Measurements from ENCODE around the gene ITFG1.

ITFG1 gene

DNA sequence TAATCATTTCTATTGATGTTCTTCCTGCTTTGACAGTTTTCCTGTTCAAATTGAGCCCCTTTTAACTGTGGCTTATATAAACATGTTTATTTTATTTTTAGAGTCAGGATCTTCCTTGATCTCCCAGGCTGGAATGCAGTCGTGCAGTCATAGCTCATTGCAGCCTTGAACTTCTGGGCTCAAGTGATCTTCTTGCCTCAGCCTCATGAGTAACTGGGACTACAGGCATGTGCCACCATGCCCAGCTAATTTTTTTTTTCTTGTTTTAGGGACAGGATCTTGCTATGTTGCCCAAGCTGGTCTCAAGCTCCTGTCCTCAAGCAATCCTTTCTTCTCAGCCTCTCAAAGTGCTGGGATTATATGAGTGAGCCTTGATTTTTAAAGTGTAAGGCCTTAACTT lies 14.9 kb upstream of the ITFG1 start:
- Histone ChIP-seq H3K27ac (ENCODE audit: extremely low read depth, low read depth, low read length) (no peak overlapping the region), H3K4me3 (ENCODE audit: low read depth, low read length) (no peak overlapping the region), H3K4me1 (ENCODE audit: control insufficient read depth, insufficient read depth, low read length) (no peaks in the 10 kb centered on the region), H3K9me3 (ENCODE audit: control insufficient read depth, insufficient read depth, low read depth, low read length) (no peaks in the 10 kb centered on the region), H3K36me3 (ENCODE audit: control insufficient read depth in 2 of 2, insufficient read depth in 1 of 2, low read length in 2 of 2) (no peaks in the 10 kb centered on the region)
- TF ChIP-seq HOXD13 (CRISPR knock-in tag; IDR thresholded peaks at IDR 0.05; ENCODE audit: borderline replicate concordance) (no peak), ZXDB (tag by site-specific recombination; IDR thresholded peaks at IDR 0.05) (no peak), ZBTB8A (tag by site-specific recombination; IDR thresholded peaks at IDR 0.05) (no peak), MYNN (tag by site-specific recombination; IDR thresholded peaks at IDR 0.05; ENCODE audit: borderline replicate concordance) (no peak), ZBTB48 (tag by site-specific recombination; IDR thresholded peaks at IDR 0.05) (no peak), ZNF785 (tag by site-specific recombination; IDR thresholded peaks at IDR 0.05) (no peak), KLF1 (tag by site-specific recombination; IDR thresholded peaks at IDR 0.05) (no peak), ZNF596 (tag by site-specific recombination; IDR thresholded peaks at IDR 0.05) (no peak), ZNF549 (tag by site-specific recombination; IDR thresholded peaks at IDR 0.05) (no peak), ZNF837 (tag by site-specific recombination; IDR thresholded peaks at IDR 0.05) (no peak), ZNF473 (tag by site-specific recombination; IDR thresholded peaks at IDR 0.05) (no peak), ZNF529 (tag by site-specific recombination; IDR thresholded peaks at IDR 0.05; ENCODE audit: insufficient replicate concordance) (no peak), YY2 (tag by site-specific recombination; IDR thresholded peaks at IDR 0.05) (no peak), TCF7L2 (IDR thresholded peaks at IDR 0.05; ENCODE audit: borderline replicate concordance, low read depth, low read length) (no peak), ZNF830 (tag by site-specific recombination; IDR thresholded peaks at IDR 0.05; ENCODE audit: low read depth) (no peak)
- TF ChIP-seq, protein P1, sequence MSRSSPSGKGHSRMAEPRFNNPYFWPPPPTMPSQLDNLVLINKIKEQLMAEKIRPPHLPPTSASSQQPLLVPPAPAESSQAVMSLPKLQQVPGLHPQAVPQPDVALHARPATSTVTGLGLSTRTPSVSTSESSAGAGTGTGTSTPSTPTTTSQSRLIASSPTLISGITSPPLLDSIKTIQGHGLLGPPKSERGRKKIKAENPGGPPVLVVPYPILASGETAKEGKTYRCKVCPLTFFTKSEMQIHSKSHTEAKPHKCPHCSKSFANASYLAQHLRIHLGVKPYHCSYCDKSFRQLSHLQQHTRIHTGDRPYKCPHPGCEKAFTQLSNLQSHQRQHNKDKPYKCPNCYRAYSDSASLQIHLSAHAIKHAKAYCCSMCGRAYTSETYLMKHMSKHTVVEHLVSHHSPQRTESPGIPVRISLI (tag by site-specific recombination; IDR thresholded peaks at IDR 0.05), result no peak
- TF ChIP-seq, protein P2, sequence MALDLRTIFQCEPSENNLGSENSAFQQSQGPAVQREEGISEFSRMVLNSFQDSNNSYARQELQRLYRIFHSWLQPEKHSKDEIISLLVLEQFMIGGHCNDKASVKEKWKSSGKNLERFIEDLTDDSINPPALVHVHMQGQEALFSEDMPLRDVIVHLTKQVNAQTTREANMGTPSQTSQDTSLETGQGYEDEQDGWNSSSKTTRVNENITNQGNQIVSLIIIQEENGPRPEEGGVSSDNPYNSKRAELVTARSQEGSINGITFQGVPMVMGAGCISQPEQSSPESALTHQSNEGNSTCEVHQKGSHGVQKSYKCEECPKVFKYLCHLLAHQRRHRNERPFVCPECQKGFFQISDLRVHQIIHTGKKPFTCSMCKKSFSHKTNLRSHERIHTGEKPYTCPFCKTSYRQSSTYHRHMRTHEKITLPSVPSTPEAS (tag by site-specific recombination; IDR thresholded peaks at IDR 0.05), result no peak
- TF ChIP-seq, protein P3, sequence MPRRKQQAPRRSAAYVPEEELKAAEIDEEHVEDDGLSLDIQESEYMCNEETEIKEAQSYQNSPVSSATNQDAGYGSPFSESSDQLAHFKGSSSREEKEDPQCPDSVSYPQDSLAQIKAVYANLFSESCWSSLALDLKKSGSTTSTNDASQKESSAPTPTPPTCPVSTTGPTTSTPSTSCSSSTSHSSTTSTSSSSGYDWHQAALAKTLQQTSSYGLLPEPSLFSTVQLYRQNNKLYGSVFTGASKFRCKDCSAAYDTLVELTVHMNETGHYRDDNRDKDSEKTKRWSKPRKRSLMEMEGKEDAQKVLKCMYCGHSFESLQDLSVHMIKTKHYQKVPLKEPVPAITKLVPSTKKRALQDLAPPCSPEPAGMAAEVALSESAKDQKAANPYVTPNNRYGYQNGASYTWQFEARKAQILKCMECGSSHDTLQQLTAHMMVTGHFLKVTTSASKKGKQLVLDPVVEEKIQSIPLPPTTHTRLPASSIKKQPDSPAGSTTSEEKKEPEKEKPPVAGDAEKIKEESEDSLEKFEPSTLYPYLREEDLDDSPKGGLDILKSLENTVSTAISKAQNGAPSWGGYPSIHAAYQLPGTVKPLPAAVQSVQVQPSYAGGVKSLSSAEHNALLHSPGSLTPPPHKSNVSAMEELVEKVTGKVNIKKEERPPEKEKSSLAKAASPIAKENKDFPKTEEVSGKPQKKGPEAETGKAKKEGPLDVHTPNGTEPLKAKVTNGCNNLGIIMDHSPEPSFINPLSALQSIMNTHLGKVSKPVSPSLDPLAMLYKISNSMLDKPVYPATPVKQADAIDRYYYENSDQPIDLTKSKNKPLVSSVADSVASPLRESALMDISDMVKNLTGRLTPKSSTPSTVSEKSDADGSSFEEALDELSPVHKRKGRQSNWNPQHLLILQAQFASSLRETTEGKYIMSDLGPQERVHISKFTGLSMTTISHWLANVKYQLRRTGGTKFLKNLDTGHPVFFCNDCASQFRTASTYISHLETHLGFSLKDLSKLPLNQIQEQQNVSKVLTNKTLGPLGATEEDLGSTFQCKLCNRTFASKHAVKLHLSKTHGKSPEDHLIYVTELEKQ (tag by site-specific recombination; IDR thresholded peaks at IDR 0.05; ENCODE audit: borderline replicate concordance), result no peak
- TF ChIP-seq, protein P4, sequence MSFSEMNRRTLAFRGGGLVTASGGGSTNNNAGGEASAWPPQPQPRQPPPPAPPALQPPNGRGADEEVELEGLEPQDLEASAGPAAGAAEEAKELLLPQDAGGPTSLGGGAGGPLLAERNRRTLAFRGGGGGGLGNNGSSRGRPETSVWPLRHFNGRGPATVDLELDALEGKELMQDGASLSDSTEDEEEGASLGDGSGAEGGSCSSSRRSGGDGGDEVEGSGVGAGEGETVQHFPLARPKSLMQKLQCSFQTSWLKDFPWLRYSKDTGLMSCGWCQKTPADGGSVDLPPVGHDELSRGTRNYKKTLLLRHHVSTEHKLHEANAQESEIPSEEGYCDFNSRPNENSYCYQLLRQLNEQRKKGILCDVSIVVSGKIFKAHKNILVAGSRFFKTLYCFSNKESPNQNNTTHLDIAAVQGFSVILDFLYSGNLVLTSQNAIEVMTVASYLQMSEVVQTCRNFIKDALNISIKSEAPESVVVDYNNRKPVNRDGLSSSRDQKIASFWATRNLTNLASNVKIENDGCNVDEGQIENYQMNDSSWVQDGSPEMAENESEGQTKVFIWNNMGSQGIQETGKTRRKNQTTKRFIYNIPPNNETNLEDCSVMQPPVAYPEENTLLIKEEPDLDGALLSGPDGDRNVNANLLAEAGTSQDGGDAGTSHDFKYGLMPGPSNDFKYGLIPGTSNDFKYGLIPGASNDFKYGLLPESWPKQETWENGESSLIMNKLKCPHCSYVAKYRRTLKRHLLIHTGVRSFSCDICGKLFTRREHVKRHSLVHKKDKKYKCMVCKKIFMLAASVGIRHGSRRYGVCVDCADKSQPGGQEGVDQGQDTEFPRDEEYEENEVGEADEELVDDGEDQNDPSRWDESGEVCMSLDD (tag by site-specific recombination; IDR thresholded peaks at IDR 0.05), result no peak
- TF ChIP-seq, protein P5, sequence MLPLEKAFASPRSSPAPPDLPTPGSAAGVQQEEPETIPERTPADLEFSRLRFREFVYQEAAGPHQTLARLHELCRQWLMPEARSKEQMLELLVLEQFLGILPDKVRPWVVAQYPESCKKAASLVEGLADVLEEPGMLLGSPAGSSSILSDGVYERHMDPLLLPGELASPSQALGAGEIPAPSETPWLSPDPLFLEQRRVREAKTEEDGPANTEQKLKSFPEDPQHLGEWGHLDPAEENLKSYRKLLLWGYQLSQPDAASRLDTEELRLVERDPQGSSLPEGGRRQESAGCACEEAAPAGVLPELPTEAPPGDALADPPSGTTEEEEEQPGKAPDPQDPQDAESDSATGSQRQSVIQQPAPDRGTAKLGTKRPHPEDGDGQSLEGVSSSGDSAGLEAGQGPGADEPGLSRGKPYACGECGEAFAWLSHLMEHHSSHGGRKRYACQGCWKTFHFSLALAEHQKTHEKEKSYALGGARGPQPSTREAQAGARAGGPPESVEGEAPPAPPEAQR (tag by site-specific recombination; IDR thresholded peaks at IDR 0.05), result no peak
- ChIA-PET CTCF (no interaction called here), POLR2A (no interaction called here)

Data from HEK293 (cell line).